Measurements from ENCODE around the gene TBC1D22B.

TBC1D22B gene

GRCh38 chr6:37242429-37243052 is 15.0 kb upstream of the TBC1D22B start:
- Histone ChIP-seq H3K4me1 (ENCODE audit: control insufficient read depth, low read length) (peaks cover 11% of the 10 kb centered on the region), H3K27me3 (ENCODE audit: control insufficient read depth, low read length) (no peaks in the 10 kb centered on the region), H3K4me2 (ENCODE audit: low read length) (no peak overlapping the region), H3K9me2 (replicated peaks; ENCODE audit: control insufficient read depth, low read length) (no peaks in the 10 kb centered on the region), H3K27ac (ENCODE audit: low read depth, low read length) (no peak overlapping the region), H3K4me3 (ENCODE audit: low read length) (no peak overlapping the region), H3K9me3 (ENCODE audit: control insufficient read depth, insufficient read depth, low read length) (no peaks in the 10 kb centered on the region), H3K79me2 (ENCODE audit: control insufficient read depth, low read length) (no peaks in the 10 kb centered on the region), H3F3A (ENCODE audit: control insufficient read depth, insufficient read depth) (peaks cover 3% of the 10 kb centered on the region; the same call in 1 of the 2 replicates), H4K20me1 (ENCODE audit: control insufficient read depth, insufficient read depth, low read depth, low read length) (no peaks in the 10 kb centered on the region), H3K36me3 (ENCODE audit: control insufficient read depth, low read length) (no peaks in the 10 kb centered on the region)
- TF ChIP-seq CTCF (IDR thresholded peaks at IDR 0.05; ENCODE audit: low read depth, low read length, poor library complexity, severe bottlenecking) (no peak), EZH2phosphoT487 (IDR thresholded peaks at IDR 0.05; ENCODE audit: borderline replicate concordance, low read length) (no peak)

GRCh38 chr6:37243131-37243815 is 14.3 kb upstream of the TBC1D22B start:
- H3K4me2 ChIP-seq (ENCODE audit: low read length), result no peak overlapping the region
- H3K4me3 ChIP-seq (ENCODE audit: low read length), result no peak overlapping the region
- no peaks in the 10 kb centered on the region for H3K79me2 ChIP-seq (ENCODE audit: control insufficient read depth, low read length)
- no peaks in the 10 kb centered on the region for H3K36me3 ChIP-seq (ENCODE audit: control insufficient read depth, low read length)
- H3K27ac ChIP-seq (ENCODE audit: low read depth, low read length), result no peak overlapping the region
- peaks cover 3% of the 10 kb centered on the region; the same call in 1 of the 2 replicates for H3F3A ChIP-seq (ENCODE audit: control insufficient read depth, insufficient read depth)
- H4K20me1 ChIP-seq (ENCODE audit: control insufficient read depth, insufficient read depth, low read depth, low read length), result no peaks in the 10 kb centered on the region
- H3K9me2 ChIP-seq (replicated peaks; ENCODE audit: control insufficient read depth, low read length), result no peaks in the 10 kb centered on the region
- H3K27me3 ChIP-seq (ENCODE audit: control insufficient read depth, low read length), result peaks cover 4% of the 10 kb centered on the region; the same call in 1 of the 2 replicates
- no peaks in the 10 kb centered on the region for H3K9me3 ChIP-seq (ENCODE audit: control insufficient read depth, insufficient read depth, low read length)
- H3K4me1 ChIP-seq (ENCODE audit: control insufficient read depth, low read length), result peaks cover 11% of the 10 kb centered on the region
- TF ChIP-seq EZH2phosphoT487 (IDR thresholded peaks at IDR 0.05; ENCODE audit: borderline replicate concordance, low read length), result no peak

- H3K4me3 ChIP-seq (ENCODE audit: low read length), result no peak overlapping the region
- peaks cover 3% of the 10 kb centered on the region; the same call in 1 of the 2 replicates for H3F3A ChIP-seq (ENCODE audit: control insufficient read depth, insufficient read depth)
- H3K36me3 ChIP-seq (ENCODE audit: control insufficient read depth, low read length), result no peaks in the 10 kb centered on the region
- no peak overlapping the region for H3K27ac ChIP-seq (ENCODE audit: low read depth, low read length)
- no peaks in the 10 kb centered on the region for H3K9me3 ChIP-seq (ENCODE audit: control insufficient read depth, insufficient read depth, low read length)
- peaks cover 11% of the 10 kb centered on the region for H3K4me1 ChIP-seq (ENCODE audit: control insufficient read depth, low read length)
- H3K79me2 ChIP-seq (ENCODE audit: control insufficient read depth, low read length), result no peaks in the 10 kb centered on the region
- no peaks in the 10 kb centered on the region for H3K9me2 ChIP-seq (replicated peaks; ENCODE audit: control insufficient read depth, low read length)
- TF ChIP-seq EZH2phosphoT487 (IDR thresholded peaks at IDR 0.05; ENCODE audit: borderline replicate concordance, low read length), result no peak
- TF ChIP-seq CTCF (IDR thresholded peaks at IDR 0.05; ENCODE audit: low read depth, low read length, poor library complexity, severe bottlenecking), result no peak
- no peaks in the 10 kb centered on the region for H4K20me1 ChIP-seq (ENCODE audit: control insufficient read depth, insufficient read depth, low read depth, low read length)
- H3K4me2 ChIP-seq (ENCODE audit: low read length), result no peak overlapping the region
- H3K27me3 ChIP-seq (ENCODE audit: control insufficient read depth, low read length), result peaks cover 10% of the 10 kb centered on the region; the same call in 1 of the 2 replicates
Observed at GRCh38 chr6:37243816-37244370, 13.7 kb upstream of the TBC1D22B start.

Data from DOHH2 (cell line).